GM19240 (cell line): ENCODE data around the gene TP73.

ENCODE experiments used
- DNase-seq: peaks from one replicate; pipeline ENCODE4 v3.0.0; 2011; ENCODE audit warnings: low spot score; ENCODE audit not compliant: insufficient read length

The TP73 gene

GRCh38 chr1:3651930-3652547, at the start of gene TP73:
Gene TP73 (plus strand): TSS chr1:3652516. CDS start chr1:3682366, 29,850 bp downstream.
- no peak for DNase-seq

GRCh38 chr1:3603156-3603555, 49.2 kb upstream of the TP73 start:
- no peak for DNase-seq

DNA sequence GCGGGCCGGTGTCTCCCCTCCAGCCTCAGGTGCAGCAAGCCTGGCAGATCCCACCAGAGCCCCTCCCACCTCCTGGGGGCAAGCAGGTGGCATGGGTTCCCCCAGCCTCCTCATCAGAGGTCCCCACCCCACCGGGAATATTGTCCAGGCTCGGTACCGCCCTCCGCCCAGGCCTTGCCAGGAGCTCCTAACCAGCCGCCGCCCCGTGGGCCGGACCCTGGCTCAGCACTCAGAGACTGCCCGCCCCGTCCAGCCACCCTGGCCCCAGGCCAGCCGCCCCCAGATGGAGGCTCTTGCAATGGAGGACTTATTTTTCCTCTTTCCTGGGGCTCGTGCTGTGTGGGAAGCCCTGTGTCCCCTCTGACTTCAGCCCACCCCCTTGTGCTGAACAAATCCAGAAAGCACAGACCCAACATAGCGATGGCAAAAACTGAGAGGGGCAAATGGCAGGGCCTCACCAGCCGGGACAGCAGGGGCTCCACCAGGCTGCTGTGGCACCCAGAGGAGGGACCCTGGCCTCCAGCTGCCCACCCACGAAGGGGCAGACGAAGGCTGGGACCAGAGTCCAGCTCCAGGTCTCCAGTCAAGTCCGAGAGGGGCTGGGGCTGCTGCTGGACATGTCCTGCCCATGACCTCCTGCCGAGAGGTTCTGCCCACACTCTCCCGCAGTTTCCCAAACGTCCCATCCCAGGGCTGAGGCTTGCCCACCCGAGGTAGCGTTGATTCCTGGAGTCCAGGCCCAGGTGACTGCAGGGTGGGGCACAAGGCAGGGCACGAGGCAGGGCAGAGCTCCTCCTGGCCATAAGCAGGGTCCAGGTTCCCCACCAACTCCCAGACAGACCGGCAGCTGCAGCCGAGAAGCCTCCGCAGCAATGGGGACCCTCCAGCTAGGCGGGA, 48.5 kb upstream of the TP73 start:
- DNase-seq: no peak

DNA sequence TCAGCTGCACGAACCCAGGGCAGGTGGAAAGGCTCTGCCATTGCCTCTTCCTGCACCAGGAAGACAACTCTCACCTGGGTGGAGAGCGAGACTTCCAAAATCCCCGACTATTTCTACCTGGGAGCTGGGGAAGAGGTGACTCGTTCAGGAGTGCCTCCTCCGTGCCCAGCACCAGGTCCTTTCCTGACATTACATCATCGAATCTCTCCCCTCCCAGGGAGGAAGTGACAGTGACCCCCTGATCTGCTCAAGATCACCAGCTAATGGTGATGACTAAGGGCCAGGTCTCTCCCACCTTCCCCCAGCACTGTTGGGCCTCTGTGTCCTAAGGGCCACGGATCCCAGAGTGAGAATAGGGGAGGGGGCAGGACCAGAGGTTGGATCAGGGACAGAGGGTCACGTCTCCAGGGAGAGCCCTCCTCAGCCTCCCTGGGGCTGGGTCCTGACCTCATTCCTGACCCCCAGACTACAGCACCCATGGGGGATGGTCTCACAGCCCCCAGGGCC, 47.8 kb upstream of the TP73 start:
- DNase-seq: no peak

GRCh38 chr1:3604997-3605823, 47.1 kb upstream of the TP73 start:
- no peak for DNase-seq

- DNase-seq: no peak
These were observed 45.3 kb upstream of the TP73 start for GRCh38 chr1:3606779-3607702.

DNA sequence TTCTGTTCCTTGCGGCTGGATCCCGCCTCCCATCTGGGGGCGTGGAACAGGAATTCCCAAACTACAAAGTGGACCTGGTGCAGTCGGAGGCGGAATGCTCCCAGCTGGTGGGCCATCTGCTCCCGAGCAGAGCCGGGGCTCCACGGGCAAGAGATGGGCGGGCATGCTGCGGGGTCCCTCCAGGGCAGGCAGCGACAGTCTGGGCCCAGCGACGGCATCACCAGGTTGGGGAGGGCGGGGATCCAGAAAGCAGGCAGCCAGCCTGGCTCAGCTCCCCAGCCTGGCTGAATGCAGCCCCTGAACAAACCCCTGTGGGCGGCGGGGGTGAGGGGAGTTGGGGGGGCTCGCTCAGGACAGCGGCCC, 44.6 kb upstream of the TP73 start:
- no peak for DNase-seq

DNA sequence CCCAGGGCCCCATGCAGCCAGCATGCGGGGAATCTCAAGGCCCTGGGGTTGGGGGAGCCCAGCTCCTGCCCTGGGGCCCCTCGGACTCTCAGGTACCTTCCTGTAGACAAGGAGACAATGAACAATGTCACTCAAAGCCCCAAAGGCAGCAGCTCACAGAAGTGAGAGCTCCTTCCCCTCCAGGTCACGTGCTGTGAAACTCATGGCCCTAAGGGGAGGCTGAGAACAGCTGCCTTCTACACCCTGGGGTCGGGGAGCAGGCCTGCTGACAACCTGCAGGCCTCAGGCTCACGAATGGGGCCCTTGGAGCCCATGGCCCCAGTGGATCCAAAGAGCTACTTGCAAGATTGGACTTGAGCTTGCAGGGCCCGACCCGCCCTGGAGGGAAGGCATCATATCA, 44.2 kb upstream of the TP73 start:
- DNase-seq: no peak

DNA sequence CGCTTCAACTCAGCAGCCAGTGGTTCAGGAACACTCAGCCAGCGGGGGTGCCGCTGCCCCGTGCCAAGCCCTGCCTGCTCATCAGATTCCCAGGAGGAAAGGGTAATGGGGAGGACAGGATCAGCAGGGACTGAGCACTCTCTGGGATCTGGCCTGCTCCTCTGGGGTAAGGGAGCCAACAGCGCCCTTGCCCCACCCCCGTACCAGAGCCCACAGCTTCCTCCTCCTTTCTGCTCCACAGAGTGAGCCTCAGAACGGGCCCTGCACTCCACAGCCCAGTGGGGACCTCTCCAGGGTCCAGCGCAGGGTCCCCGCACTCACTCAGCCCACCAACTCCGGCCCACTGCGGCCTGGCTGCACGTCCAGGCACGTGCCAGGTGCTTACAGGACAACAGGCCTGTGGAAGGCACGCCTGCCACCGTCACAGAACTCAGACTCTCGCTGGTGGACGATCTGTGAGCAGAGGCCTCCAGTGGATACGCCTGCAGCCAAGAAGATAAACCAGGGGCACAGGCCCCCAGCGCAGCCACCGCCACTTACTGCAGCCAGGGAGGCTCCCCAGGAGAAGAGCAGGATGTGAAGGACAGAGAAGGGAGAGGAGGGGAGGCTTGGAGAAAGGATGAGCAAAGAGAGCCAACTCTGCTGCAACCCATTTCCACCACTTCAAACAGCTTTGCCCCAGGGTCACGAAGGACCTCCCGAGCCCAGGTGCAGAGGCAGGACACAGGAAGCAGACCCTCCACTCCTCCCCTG, 43.1 kb upstream of the TP73 start:
- no peak for DNase-seq

- DNase-seq: no peak
These were observed 42.4 kb upstream of the TP73 start for GRCh38 chr1:3609769-3610526.

- no peak for DNase-seq
These were observed 41.7 kb upstream of the TP73 start for GRCh38 chr1:3610527-3611169.

GRCh38 chr1:3611170-3612019, 40.9 kb upstream of the TP73 start, which contains the start of gene MEGF6:
Gene MEGF6 (minus strand): TSS chr1:3611508. CDS start chr1:3611268, 240 bp downstream.
- no peak for DNase-seq

- DNase-seq: no peak
These were observed 40.2 kb upstream of the TP73 start for GRCh38 chr1:3612123-3612522.

DNA sequence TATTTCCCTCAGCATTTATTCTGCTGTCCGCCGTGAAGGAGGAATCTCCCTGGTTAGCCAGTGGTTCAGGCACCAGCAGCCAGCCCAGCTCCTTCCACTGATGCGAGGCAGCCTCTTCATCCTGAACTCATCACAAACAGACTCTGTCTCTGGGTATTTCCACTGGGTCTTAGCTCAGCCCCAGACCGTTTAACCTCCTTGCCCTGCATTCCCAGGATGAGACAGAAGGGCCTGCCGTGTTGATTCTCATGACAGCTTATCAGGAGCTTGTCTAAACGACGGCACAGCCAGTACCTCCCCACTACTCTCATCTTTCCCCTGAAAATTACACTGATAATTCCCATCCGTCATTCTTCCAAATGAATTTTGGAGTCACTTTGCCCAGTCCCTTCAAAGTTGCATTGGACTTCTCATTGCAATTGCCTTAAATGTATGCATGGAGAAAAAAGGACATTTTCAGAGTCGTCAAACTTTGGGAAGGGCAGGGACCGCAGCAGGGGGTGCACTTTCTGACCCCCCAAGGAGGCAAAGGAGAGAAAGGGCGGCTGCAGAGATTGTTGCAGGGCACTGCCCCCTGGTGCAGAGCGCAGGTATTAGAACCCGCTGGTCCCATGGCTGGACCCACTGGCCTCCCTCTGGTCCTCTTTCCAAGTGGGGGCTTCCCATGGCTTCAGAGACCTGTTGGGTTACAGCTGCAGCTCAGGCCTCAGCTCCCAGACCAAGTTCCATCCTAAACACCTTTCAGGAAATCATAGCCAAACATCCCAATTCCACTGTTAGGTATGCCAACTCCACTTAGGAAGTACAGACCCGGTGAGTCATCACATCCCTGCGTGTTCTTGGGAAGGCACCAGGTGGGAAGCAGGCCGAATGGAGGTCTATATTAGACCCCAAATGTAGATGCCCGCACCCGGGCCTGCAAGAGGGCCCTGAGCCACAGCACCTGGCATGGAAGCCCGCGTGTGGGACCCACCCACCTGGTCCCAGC, 37.3 kb upstream of the TP73 start:
- DNase-seq: no peak

GRCh38 chr1:3616861-3617260, 35.5 kb upstream of the TP73 start:
- DNase-seq: no peak

- DNase-seq: no peak
These were observed 34.4 kb upstream of the TP73 start for GRCh38 chr1:3617806-3618345.
